Parathyroid adenoma (tissue), 2 donors: ENCODE data around the gene PYM1.

Experiments
- H2AFZ ChIP-seq: fragments of 300-600 bp; sonication (generic); one replicate; pipeline ENCODE4 v1.7.0; 2017; ENCODE audit warnings: antibody characterized with exemption, mild to moderate bottlenecking
- H3K27ac ChIP-seq: fragments of 300-600 bp; sonication (generic); one replicate; pipeline ENCODE4 v1.7.0; 2017
- H3K27me3 ChIP-seq: fragments of 300-600 bp; sonication (generic); one replicate; pipeline ENCODE4 v1.7.0; 2017; ENCODE audit warnings: low read length; ENCODE audit not compliant: control insufficient read depth, insufficient read depth
- H3K36me3 ChIP-seq: fragments of 300-600 bp; sonication (generic); one replicate; pipeline ENCODE4 v1.7.0; 2017; ENCODE audit warnings: low read length; ENCODE audit not compliant: control insufficient read depth, insufficient read depth
- H3K4me1 ChIP-seq: fragments of 300-600 bp; sonication (generic); one replicate; pipeline ENCODE4 v1.7.0; 2017; ENCODE audit warnings: control low read depth
- H3K4me2 ChIP-seq: fragments of 300-600 bp; sonication (generic); one replicate; pipeline ENCODE4 v1.7.0; 2017; ENCODE audit warnings: low read length
- H3K4me3 ChIP-seq: fragments of 300-600 bp; sonication (generic); one replicate; pipeline ENCODE4 v1.7.0; 2017; ENCODE audit warnings: low read depth, low read length
- H3K79me2 ChIP-seq: fragments of 300-600 bp; sonication (generic); one replicate; pipeline ENCODE4 v1.7.0; 2017; ENCODE audit warnings: control low read depth
- H3K9ac ChIP-seq: fragments of 300-600 bp; sonication (generic); one replicate; pipeline ENCODE4 v1.7.0; 2017; ENCODE audit warnings: mild to moderate bottlenecking
- H3K9me3 ChIP-seq: fragments of 300-600 bp; sonication (generic); one replicate; pipeline ENCODE4 v1.7.0; 2017; ENCODE audit warnings: low read length; ENCODE audit not compliant: control insufficient read depth
- TF ChIP-seq, protein P1 (sequence below): fragments of 300-600 bp; sonication (generic); IDR thresholded peaks from one replicate; pipeline ENCODE4 v1.7.0; 2017; ENCODE audit warnings: antibody characterized with exemption, mild to moderate bottlenecking
- donor health status: primary hyperparathyroidism.

PYM1 gene

DNA sequence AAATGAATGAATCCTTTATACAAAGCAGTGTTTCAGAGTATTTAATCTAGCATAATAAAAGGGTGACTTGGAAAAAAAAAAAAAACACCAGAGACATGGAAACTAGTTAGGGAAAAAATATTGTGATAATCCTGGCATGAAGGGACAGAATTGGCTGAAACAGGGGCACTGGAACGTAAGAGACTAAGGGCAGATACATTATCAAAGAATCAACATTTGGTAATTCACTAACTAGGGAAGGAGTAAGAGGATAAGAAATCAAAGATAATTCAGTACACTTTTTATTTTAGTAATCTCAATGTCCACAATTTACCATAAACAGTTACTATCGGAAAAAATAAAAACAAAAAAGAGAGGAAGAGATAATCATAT lies 18.2 kb downstream of the PYM1 start:
- Histone ChIP-seq H3K36me3 (no peaks in the 10 kb centered on the region), H3K9me3 (no peaks in the 10 kb centered on the region), H2AFZ (no peak overlapping the region), H3K79me2 (peaks cover 13% of the 10 kb centered on the region), H3K27me3 (no peaks in the 10 kb centered on the region), H3K4me2 (no peak overlapping the region), H3K4me1 (no peaks in the 10 kb centered on the region), H3K27ac (no peak overlapping the region), H3K9ac (no peak overlapping the region), H3K4me3 (no peak overlapping the region)
- TF ChIP-seq, protein P1, sequence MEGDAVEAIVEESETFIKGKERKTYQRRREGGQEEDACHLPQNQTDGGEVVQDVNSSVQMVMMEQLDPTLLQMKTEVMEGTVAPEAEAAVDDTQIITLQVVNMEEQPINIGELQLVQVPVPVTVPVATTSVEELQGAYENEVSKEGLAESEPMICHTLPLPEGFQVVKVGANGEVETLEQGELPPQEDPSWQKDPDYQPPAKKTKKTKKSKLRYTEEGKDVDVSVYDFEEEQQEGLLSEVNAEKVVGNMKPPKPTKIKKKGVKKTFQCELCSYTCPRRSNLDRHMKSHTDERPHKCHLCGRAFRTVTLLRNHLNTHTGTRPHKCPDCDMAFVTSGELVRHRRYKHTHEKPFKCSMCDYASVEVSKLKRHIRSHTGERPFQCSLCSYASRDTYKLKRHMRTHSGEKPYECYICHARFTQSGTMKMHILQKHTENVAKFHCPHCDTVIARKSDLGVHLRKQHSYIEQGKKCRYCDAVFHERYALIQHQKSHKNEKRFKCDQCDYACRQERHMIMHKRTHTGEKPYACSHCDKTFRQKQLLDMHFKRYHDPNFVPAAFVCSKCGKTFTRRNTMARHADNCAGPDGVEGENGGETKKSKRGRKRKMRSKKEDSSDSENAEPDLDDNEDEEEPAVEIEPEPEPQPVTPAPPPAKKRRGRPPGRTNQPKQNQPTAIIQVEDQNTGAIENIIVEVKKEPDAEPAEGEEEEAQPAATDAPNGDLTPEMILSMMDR = no peak

DNA sequence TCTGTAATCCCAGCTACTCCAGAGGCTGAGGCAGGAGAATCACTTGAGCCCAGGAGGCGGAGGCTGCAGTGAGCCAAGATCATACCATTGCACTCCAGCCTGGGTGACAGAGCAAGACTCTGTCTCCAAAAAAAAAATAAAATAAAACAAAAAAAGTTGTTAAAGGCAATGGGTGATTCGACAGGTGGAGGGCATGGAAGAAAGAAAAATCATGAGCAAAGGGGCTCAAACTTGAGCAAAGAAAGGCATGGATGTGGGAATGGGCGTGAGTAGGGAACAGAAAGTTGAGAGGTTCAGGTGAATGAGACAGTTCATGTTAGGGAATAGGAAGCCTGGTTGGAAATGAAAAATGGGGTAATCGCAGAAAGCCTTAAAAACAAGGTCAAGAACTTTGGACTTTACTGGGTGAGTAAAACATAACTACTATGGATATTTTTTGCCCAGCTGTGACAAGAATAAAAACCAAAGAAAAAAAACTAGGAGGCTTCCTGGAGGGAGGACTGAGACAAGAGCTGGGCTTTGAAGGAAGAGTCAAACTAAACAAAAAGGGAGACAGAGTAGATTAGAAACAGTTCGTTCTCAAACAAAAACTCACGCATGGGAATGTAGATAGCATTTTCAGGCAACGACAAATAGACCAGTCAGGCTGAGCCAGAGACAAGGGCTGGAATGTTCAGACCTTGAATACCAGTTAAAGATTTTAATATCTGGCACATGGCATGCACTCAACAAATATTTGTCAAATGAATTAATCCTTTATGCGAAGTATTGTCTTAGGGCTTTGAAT lies 18.8 kb downstream of the PYM1 start:
- H3K9ac ChIP-seq = no peak overlapping the region
- no peak overlapping the region for H3K27ac ChIP-seq
- H3K79me2 ChIP-seq = peaks cover 11% of the 10 kb centered on the region
- no peaks in the 10 kb centered on the region for H3K4me1 ChIP-seq
- H3K27me3 ChIP-seq = no peaks in the 10 kb centered on the region
- no peaks in the 10 kb centered on the region for H3K9me3 ChIP-seq
- TF ChIP-seq, protein P1 = no peak
- H3K4me2 ChIP-seq = no peak overlapping the region
- no peak overlapping the region for H3K4me3 ChIP-seq
- no peak overlapping the region for H2AFZ ChIP-seq
- no peaks in the 10 kb centered on the region for H3K36me3 ChIP-seq

DNA sequence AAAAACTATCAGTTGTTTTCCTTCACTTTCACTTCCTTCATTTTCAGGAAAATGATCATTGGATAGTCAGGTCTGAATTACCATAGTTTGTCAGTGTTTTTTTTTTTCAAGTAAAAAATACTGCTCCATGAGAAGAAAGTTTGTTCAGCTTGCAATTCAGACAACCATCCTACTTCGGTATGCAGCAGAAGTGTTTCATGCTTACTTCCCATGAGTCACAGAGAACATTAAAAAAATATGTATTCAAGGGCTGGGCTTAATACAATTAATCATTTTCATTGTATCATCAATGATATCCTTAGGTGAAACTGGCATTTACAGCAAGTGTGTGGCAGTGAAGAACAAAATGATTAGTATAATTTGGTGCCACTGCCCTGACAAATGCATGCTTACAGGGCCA lies 21.6 kb downstream of the PYM1 start:
- no peak overlapping the region for H3K9ac ChIP-seq
- no peak overlapping the region for H3K4me3 ChIP-seq
- H3K79me2 ChIP-seq = no peaks in the 10 kb centered on the region
- no peaks in the 10 kb centered on the region for H3K27me3 ChIP-seq
- H3K4me1 ChIP-seq = no peaks in the 10 kb centered on the region
- no peaks in the 10 kb centered on the region for H3K9me3 ChIP-seq
- H2AFZ ChIP-seq = no peak overlapping the region
- TF ChIP-seq, protein P1 = no peak
- no peak overlapping the region for H3K27ac ChIP-seq
- H3K36me3 ChIP-seq = no peaks in the 10 kb centered on the region
- H3K4me2 ChIP-seq = no peak overlapping the region

DNA sequence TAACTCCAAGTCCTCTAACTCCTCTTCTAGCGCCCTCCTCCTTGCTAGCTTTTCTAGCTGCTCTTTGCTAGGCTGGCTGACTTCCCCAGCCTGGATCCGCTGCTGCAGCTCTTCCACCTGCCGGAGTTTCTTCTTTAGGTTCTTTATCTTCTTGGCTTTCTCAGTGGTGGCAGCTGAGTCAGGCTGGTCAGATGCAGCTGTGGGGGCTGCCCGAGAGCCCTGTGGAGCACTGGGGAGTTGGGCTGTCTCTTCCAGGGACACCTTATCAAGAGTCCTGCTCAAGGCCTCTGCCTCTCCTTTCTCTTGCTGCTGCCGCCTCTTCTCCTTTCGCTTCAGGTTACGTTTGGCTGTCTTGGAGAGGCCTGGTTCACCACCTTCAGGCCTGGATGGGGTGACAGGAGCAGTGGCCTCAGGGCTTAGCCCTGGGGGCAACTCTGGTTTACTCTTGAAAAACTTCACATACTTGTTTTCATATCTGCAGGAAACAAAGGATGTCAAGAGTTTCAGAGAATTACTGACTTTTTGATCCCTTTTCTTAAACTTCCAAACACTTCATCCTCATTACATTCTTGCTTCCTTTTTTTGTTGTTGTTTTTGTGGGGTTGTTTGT lies 25.7 kb downstream of the PYM1 start:
- H3K79me2 ChIP-seq = no peaks in the 10 kb centered on the region
- no peaks in the 10 kb centered on the region for H3K36me3 ChIP-seq
- no peak overlapping the region for H3K4me2 ChIP-seq
- H3K4me1 ChIP-seq = no peaks in the 10 kb centered on the region
- H3K27me3 ChIP-seq = no peaks in the 10 kb centered on the region
- H3K27ac ChIP-seq = no peak overlapping the region
- no peak overlapping the region for H2AFZ ChIP-seq
- TF ChIP-seq, protein P1 = no peak
- H3K9ac ChIP-seq = no peak overlapping the region
- H3K4me3 ChIP-seq = no peak overlapping the region
- no peaks in the 10 kb centered on the region for H3K9me3 ChIP-seq

DNA sequence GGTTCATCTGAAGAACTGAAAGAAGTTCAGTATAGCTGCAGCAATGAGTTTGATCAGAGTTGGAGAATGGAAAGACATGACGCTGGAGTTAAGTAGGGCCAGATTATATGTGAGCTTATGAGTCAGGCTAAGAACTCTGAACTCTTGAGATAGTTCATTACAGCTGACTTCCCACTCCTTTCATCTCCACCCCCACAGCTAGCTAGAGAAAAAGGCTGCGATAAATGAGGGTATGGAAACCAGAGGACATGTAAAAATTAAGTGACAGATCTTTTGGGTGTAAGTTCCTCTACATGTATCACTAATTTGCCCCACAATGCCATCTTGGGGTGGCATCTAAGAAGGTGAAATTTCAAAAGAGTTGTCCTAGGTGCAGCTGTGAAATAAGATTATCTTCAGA lies 28.6 kb downstream of the PYM1 start:
- TF ChIP-seq, protein P1 = no peak
- no peak overlapping the region for H2AFZ ChIP-seq
- H3K27ac ChIP-seq = no peak overlapping the region
- H3K4me3 ChIP-seq = no peak overlapping the region
- no peaks in the 10 kb centered on the region for H3K9me3 ChIP-seq
- no peaks in the 10 kb centered on the region for H3K36me3 ChIP-seq
- H3K79me2 ChIP-seq = no peaks in the 10 kb centered on the region
- H3K4me2 ChIP-seq = no peak overlapping the region
- no peaks in the 10 kb centered on the region for H3K4me1 ChIP-seq
- H3K27me3 ChIP-seq = no peaks in the 10 kb centered on the region
- H3K9ac ChIP-seq = no peak overlapping the region
